Brain pericyte (primary cell): ENCODE data around the gene COX5B.

Experiments
- DNase-seq: peaks from one replicate; pipeline ENCODE4 v3.0.0-alpha.2; 2012; ENCODE audit warnings: low read depth, low spot score

Gene COX5B

DNA sequence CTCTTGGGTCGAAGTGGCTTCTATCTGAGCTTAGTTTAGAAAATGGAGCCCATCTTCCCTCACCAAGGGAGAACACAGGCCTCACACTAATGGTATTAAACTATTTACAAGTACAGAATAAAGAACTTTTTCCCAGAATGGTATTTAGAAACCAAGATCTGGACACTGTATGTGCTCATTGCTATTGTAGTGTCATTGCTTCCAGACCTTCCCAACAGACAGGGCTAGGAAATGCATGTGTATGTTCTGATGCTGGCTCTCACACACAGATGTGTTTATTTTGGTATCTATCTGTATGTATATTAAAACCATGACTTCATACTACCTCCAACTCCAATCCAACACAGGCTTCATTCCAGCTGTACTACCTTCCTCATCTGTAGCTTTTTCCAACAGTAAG is 8.0 kb downstream of the COX5B start:
- DNase-seq = no peak

GRCh38 chr2:97654309-97654708 is 8.4 kb downstream of the COX5B start:
- DNase-seq = no peak

- no peak for DNase-seq
Measured at GRCh38 chr2:97654791-97655190, 8.9 kb downstream of the COX5B start.

- no peak for DNase-seq
Measured at GRCh38 chr2:97656129-97656755, 10.4 kb downstream of the COX5B start.

GRCh38 chr2:97656905-97657587 is 11.2 kb downstream of the COX5B start:
- DNase-seq = no peak

DNA sequence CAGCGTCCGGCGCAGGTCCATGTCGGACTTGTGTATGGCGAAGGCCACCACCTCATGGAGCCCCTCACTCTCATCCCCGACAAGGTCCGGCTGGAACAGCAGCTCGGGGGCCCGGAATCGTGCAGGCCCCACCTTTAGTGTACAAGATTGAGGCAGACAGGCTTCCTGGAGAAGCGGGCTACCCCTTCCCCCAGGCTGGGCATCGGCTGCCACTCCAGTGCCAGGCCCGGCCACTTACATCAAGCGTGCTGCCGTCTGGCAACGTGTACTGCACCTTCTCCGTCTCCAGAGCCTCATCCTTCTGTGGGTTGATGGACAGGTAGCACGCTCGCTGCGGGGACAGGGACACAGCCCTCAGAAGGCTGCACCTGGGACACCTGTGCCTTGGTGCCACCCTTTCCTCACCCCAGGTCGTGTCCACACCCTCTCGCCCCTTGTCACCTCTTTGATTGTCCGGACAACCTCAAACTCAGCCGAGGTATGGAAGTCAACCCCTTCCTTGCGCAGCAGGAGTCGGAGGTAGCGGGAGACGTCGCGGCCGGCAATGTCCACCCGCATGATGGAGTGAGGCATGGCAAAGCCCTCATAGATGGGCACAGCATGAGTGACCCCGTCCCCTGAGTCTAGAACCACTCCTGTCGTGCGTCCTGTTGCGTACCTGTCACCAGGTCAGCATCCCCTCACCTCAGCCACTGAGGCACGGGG is 12.3 kb downstream of the COX5B start:
- no peak for DNase-seq

DNA sequence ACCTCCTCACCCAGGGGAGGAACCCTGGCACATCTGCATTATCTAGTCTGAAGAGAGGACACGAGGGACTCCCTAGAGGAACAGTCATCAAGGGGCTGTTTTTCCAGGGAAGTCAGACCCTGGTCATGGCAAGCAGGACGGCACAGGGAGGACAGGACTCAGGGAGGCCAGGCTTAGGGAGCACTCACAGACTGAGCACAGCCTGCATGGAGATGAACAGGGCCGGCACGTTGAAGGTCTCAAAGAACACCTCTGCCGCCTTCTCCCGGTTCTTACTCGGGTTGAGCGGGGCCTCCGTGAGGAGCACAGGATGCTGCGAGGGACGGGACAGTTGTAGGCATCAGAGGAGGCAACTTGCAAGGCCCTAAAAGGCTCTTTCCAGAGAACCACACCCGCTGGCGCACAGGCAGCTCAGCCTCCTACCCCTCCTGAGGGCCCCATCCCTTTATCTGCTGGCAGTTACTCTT is 12.9 kb downstream of the COX5B start:
- no peak for DNase-seq

DNA sequence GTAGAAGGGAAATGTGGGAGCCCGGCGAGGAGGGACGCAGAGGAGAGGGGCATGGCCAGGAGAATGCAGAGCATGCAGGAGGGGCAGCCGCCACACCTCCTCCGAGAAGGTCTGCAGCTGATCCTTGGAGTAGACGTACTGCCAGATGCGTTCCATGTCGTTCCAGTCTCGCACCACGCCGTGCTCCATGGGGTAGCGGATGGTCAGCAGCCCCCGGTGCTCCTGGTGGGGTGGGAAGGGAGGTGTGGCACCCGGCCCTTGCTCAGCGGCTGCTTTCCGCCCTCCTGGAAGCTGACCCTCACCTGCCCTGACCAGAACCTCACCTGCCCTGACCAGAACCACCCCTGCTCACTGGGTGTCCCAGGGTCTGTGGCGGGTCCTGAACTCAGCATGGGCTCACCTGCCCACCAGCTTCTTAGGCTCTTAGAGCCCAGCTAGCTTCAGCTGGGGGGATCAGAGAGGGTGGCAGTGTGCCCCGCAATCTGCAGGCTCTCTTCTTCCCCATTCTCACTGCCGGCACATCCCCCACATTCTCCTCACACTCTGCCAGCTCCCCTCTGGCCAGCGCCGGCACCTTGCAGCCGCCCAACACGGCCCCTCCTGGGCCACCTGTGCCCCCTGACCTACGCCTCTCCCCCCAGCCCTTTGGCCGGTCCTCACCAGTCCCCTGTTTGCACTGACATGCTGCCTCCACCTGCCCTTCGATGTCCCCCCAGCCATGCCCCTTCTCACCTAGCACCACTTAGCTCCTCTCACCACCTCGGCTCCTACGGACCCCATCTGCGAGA is 13.6 kb downstream of the COX5B start:
- DNase-seq = no peak

GRCh38 chr2:97660044-97660774 is 14.3 kb downstream of the COX5B start:
- DNase-seq = no peak

DNA sequence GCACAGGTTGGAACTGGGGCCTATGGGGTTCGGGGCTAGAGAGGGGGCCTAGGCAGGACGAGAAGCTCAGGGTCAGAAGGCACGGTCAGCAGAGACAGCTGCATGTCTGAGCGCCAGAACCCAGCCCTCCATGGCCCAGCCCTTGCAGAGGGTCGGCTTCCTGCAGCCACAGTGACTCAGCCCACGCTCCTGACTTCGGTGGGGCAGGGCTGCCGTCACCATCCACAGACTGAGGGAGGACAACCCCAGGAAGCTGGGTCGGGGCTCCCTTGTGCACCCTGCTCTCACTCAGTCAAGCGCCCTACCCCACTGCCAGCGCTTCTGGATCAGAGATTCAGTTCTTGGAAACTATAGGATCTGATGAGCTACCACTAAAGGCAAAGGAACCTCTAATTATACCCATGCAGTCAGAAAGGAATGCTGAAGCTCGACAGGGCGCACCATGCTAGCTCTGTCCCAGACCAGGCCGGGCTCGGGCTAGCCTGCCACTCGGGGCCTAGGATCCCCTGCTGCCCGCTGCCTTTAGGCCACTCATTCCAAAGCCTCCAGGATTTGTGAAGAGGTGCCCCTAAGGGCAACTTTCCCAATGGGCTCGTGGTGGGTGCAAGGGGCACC is 15.0 kb downstream of the COX5B start:
- no peak for DNase-seq

- no peak for DNase-seq
Measured at GRCh38 chr2:97661927-97662326, 16.1 kb downstream of the COX5B start.

GRCh38 chr2:97662386-97662894 is 16.6 kb downstream of the COX5B start:
- no peak for DNase-seq

- DNase-seq = peak; percentile 26
Measured at GRCh38 chr2:97662895-97663625, 17.2 kb downstream of the COX5B start.

GRCh38 chr2:97663626-97663961 is 17.7 kb downstream of the COX5B start:
- DNase-seq = no peak

DNA sequence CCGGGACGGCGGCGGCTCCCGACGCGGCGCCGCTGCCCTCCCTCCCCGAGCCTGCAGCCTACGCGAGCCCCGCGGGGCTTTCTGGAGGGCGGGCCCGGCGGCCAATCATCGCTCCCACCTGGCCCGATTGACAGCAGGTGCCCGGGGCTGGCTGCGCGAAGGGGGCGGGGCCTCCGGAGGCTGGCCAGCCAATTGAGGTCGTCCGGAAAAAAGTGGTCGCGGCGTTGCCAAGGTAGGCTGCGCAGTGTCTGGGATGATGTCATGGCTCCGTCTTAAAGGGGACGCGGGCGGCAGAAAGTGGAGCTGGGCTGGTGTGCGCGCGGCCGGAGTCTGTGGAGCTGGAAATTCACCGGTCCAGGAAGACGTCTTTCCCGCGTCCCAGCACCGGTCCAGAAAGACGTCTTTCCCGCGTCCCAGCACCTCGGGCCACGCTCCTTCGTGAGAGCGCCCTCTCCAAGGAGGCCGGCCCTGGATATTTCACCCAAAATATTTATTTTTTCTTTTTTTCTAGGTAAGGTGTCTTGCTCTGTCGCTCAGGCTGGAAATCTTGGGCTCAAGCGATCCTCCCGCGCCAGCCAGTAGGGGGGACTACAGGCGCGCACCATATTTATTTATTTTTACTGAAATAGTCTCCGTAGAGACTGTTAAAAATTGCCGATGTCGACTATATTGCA is 18.2 kb downstream of the COX5B start, which contains the start of gene ACTR1B:
ACTR1B (minus strand) TSS at position 83 of the 674 bp plus-strand sequence. CDS start 154 bp downstream, outside the sequence.
- DNase-seq = peak; percentile 95

GRCh38 chr2:97664636-97664970 is 18.7 kb downstream of the COX5B start:
- no peak for DNase-seq

DNA sequence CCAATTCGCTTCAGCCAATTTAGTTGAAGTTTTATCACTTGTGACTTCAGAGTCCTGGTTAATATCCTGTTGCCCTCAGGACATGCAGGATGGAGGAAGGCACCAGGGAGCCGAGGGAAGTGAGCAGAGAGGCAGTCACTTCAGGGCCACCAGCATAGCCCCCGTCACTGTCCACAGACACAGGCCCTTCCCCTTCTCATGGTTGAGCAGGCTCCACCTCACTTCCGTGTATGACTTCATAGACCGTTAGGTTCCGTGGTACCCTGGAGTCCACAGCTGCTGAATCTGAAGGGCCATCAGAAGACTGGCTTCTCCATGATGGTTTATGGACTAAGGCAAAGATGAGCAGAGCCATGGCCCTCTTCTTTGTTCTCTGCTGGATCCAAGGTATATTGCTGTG is 23.6 kb downstream of the COX5B start, which contains the start of gene C2orf92:
C2orf92 (plus strand) TSS at position 266 of the 400 bp plus-strand sequence; CDS start at position 342, 76 bp downstream.
- no peak for DNase-seq

DNA sequence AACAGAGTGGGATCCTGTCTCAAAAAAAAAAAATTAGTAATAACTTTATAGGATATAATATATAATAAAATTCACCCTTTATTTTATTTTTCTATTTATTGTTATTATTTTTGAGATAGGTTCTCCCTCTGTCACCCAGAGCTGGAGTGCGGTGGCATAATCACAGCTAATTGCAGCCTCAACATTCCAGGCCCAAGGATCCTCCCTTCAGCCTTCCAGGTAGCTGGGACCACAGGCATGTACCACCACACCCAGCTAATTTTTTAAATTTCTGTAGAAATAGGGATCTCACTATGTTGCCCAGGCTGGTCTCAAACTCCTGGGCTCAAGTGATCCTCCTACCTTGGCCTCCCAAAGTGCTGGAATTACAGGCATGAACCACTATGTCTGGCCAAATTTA is 24.6 kb downstream of the COX5B start:
- DNase-seq = no peak

DNA sequence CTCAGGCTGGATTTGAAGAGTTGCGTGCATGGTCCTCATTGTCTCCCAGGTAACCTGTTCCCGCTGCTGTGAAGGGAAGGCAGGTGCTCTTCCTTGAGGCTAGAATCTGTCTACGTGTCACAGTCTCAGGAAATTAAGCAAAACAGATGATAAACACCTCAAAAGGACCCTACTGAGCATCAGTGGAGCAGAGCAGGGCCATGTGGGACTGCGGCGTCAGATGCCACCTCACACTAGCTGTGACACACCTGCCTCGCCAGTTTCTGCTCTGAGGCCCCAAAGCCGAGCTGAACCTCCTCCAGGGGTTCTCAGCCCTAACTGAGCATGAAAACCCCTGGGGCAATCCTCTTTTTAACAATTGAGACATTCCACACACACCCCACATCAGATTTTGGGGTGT is 25.7 kb downstream of the COX5B start:
- no peak for DNase-seq
